Lower leg skin (tissue), 4 donors: ENCODE measurements around the gene TTI1. TPM values are rescaled to one million over a fixed set of nuclear protein-coding genes. Genes with fewer than 3 reads are reported as not detected.

Source experiments
- DNase-seq, 2 donors: peaks; one replicate each; pipeline ENCODE4 v3.0.0-alpha.2; 2019; ENCODE audit warnings: low spot score in 2 of 2
- H3K4me3 ChIP-seq: fragments of 200-600 bp; sonication (generic); 2 replicates; pipeline ENCODE4 v1.5.1; 2017; ENCODE audit warnings: mild to moderate bottlenecking, low read depth; ENCODE audit not compliant: poor library complexity, severe bottlenecking
- CTCF ChIP-seq, 3 donors: fragments of 450-650 bp; IDR thresholded peaks; one replicate each; pipeline ENCODE4 v1.5.1; 2016; ENCODE audit warnings: antibody characterized with exemption in 3 of 3, mild to moderate bottlenecking in 3 of 3, moderate library complexity in 2 of 3
- POLR2A ChIP-seq, 2 donors: fragments of 450-650 bp; IDR thresholded peaks; one replicate each; pipeline ENCODE4 v1.6.1; 2016 to 2017; ENCODE audit warnings: antibody characterized with exemption in 2 of 2, mild to moderate bottlenecking in 1 of 2, moderate library complexity in 1 of 2
- WGBS, 2 donors: methylation state at CpG; one replicate each; pipeline ENCODE4 v1.1.5; 2018; 5-methylcytosine and 5-hydroxymethylcytosine counted together
- intact Hi-C: fragments of 100-400 bp; cut with DNase I; formaldehyde crosslinking; loops from one replicate; pipeline ENCODE4 v1.15.0; 2023; ENCODE audit warnings: low total_unique reads
- total RNA-seq, 4 donors: library from RNA; depleted of rRNA; stranded (reverse); fragments of >200 nt; gene quantifications; one replicate each; pipeline ENCODE4 v1.1.0, GENCODE V29; 2016

The TTI1 gene
- total RNA-seq, 4 donors from 2014 or later: 11.3 to 15.1 (median 13.4) TPM

GRCh38 chr20:37939701-37940560, 93.3 kb downstream of the TTI1 start:
- intact Hi-C loops: no loop called here
- peak in 1 of 2 donors; percentile 66 for DNase-seq
- 87 to 88% methylated on average over 25 of the region's 25 CpGs for WGBS, 2 donors
- TF ChIP-seq POLR2A (IDR thresholded peaks at IDR 0.05) (no peak), CTCF (IDR thresholded peaks at IDR 0.05) (no peak)
- no peak overlapping the region for H3K4me3 ChIP-seq

GRCh38 chr20:37938954-37939353, 94.3 kb downstream of the TTI1 start:
- DNase-seq: no peak

GRCh38 chr20:37938181-37938750, 95.0 kb downstream of the TTI1 start:
- TF ChIP-seq POLR2A (IDR thresholded peaks at IDR 0.05): no peak
- no peak for TF ChIP-seq CTCF (IDR thresholded peaks at IDR 0.05)
- WGBS, 2 donors: 90 to 92% methylated on average over 10 to 12 of the region's 12 CpGs
- DNase-seq: no peak
- no peak overlapping the region for H3K4me3 ChIP-seq
- intact Hi-C loops: no loop called here

More at GRCh38 chr20:37938954-37939353, 94.3 kb downstream of the TTI1 start:
- no peak overlapping the region for H3K4me3 ChIP-seq
- WGBS, 2 donors: 91 to 98% methylated on average over 9 of the region's 9 CpGs
- TF ChIP-seq CTCF (IDR thresholded peaks at IDR 0.05): no peak
- no peak for TF ChIP-seq POLR2A (IDR thresholded peaks at IDR 0.05)
- intact Hi-C loops: no loop called here

- DNase-seq: no peak
- WGBS, 2 donors: 91 to 95% methylated on average over 4 of the region's 4 CpGs
- intact Hi-C loops: no loop called here
- TF ChIP-seq CTCF (IDR thresholded peaks at IDR 0.05) (no peak), POLR2A (IDR thresholded peaks at IDR 0.05) (no peak)
- H3K4me3 ChIP-seq: no peak overlapping the region
Measured at GRCh38 chr20:37937686-37938085, 95.6 kb downstream of the TTI1 start.

- no peak for TF ChIP-seq CTCF (IDR thresholded peaks at IDR 0.05)
- TF ChIP-seq POLR2A (IDR thresholded peaks at IDR 0.05): no peak
- no peak for DNase-seq
- 92 to 94% methylated on average over 8 of the region's 8 CpGs for WGBS, 2 donors
- no peak overlapping the region for H3K4me3 ChIP-seq
- intact Hi-C loops: no loop called here
Measured at GRCh38 chr20:37936451-37936850, 96.8 kb downstream of the TTI1 start.
